Erythroblast (primary cell): Measurements from ENCODE around the gene RPS3.

Experiments
- GATA1 ChIP-seq: IDR thresholded peaks from 2 replicates; pipeline ENCODE4 v1.6.1; 2011; ENCODE audit warnings: low read depth, mild to moderate bottlenecking, control low read depth, low read length, moderate library complexity
- POLR2A ChIP-seq: IDR thresholded peaks from 2 replicates; pipeline ENCODE4 v1.6.1; 2011; ENCODE audit warnings: mild to moderate bottlenecking, low read length

DNA sequence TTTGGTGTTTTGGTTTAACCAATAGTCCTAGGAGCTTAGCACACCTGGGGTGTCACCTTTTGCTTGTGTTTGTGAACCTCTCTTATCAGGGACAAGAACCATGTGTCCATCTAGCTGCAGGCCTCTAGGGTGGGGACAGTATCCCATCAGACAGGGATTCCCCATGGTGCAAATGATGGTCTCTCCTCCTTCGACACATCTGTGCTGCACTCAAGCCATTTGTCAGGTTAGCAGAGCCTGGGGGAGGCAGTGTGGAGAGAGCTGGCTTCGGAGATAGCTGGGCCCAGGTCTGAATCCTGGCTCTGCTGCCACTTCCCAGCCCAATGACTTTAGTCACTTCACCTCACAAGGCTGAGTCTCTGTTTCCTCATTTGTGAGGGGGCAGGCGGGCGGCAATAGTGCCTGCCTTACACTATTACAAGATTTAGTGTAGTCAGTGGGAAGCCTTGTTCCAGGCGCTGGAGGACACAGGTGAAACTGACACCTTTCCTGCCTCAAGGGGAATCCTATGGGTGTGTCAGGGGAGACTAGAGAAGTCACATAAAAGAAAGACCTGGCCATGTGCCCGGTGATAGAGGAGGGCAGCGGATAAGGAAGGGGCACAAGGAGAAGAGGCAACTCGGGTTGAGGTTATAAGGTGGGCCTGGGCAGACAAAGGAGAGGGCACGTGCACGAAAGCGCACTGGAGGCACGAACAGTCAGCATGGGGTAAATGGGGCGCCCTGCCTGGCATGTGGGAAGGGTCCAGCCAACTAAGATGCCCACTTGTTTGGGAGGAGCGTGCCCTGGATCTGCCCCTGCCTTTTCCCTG is 21.1 kb downstream of the RPS3 start:
- TF ChIP-seq POLR2A (no peak), GATA1 (no peak)
